NAMALWA (cell line): ENCODE results near the gene HACD1.
A peak's percentile ranks its signal among the peaks of the same experiment; 100 is the strongest.
"Not testable (repeated sequence)": the region's sequence is repeated elsewhere in the genome, so short reads cannot be mapped to it uniquely, and the experiment has no call there.

Source experiments
- DNase-seq: peaks from one replicate; pipeline ENCODE4 v3.0.0-alpha.2; 2015; ENCODE audit warnings: low spot score

The HACD1 gene

GRCh38 chr10:17643339-17643754 is 26.2 kb upstream of the HACD1 start:
- no peak for DNase-seq

- no peak for DNase-seq
Observed at GRCh38 chr10:17640331-17640816, 23.2 kb upstream of the HACD1 start.

- DNase-seq, result no peak
Observed at GRCh38 chr10:17637869-17638268, 20.7 kb upstream of the HACD1 start.

- DNase-seq, result no peak
Observed at GRCh38 chr10:17633353-17633752, 16.2 kb upstream of the HACD1 start.

GRCh38 chr10:17632590-17632989 is 15.4 kb upstream of the HACD1 start:
- not testable (repeated sequence) for DNase-seq

GRCh38 chr10:17626656-17627055 is 9.5 kb upstream of the HACD1 start:
- no peak for DNase-seq

GRCh38 chr10:17624996-17625395 is 7.8 kb upstream of the HACD1 start:
- no peak for DNase-seq

GRCh38 chr10:17622061-17622460 is 4.9 kb upstream of the HACD1 start:
- no peak for DNase-seq

- no peak for DNase-seq
Observed at GRCh38 chr10:17616403-17617030, 657 bp downstream of the HACD1 start.

GRCh38 chr10:17609523-17610079 is 7.6 kb downstream of the HACD1 start:
- DNase-seq, result no peak

- peak; percentile 67 for DNase-seq
Observed at GRCh38 chr10:17607603-17608332, 9.4 kb downstream of the HACD1 start.

- DNase-seq, result no peak
Observed at GRCh38 chr10:17607060-17607459, 10.1 kb downstream of the HACD1 start.

GRCh38 chr10:17606547-17607040 is 10.6 kb downstream of the HACD1 start:
- no peak for DNase-seq

GRCh38 chr10:17605936-17606335 is 11.2 kb downstream of the HACD1 start:
- DNase-seq, result no peak

GRCh38 chr10:17599089-17599488 is 18.1 kb downstream of the HACD1 start:
- peak; percentile 15 for DNase-seq

GRCh38 chr10:17597386-17597785 is 19.8 kb downstream of the HACD1 start:
- DNase-seq, result no peak

- DNase-seq, result no peak
Observed at GRCh38 chr10:17590969-17591645, 26.1 kb downstream of the HACD1 start.

GRCh38 chr10:17589316-17589715 is 27.9 kb downstream of the HACD1 start:
- not testable (repeated sequence) for DNase-seq

GRCh38 chr10:17588420-17588819 is 28.8 kb downstream of the HACD1 start:
- DNase-seq, result no peak

- DNase-seq, result not testable (repeated sequence)
Observed at GRCh38 chr10:17587321-17587720, 29.9 kb downstream of the HACD1 start.

GRCh38 chr10:17586821-17587234 is 30.3 kb downstream of the HACD1 start:
- no peak for DNase-seq

- DNase-seq, result no peak
Observed at GRCh38 chr10:17585016-17585415, 32.2 kb downstream of the HACD1 start.
